Testis (tissue), 2 donors: ENCODE data around the gene TAAR8.
"Not testable (repeated sequence)": the region's sequence is repeated elsewhere in the genome, so short reads cannot be mapped to it uniquely, and the experiment has no call there.

Source experiments
- POLR2A ChIP-seq: fragments of 450-650 bp; IDR thresholded peaks from one replicate; pipeline ENCODE4 v1.6.1; 2017; ENCODE audit warnings: antibody characterized with exemption, mild to moderate bottlenecking, moderate library complexity
- TF ChIP-seq, protein P1 (sequence below), 3 experiments: fragments of 450-650 bp in 2 of 3; fragments of 200-600 bp in 1 of 3; sonication (generic) in 1 of 3; IDR thresholded peaks; one replicate each; pipeline ENCODE4 v1.5.1; 2016 to 2019; ENCODE audit warnings: antibody characterized with exemption in 3 of 3, mild to moderate bottlenecking in 2 of 3, moderate library complexity in 1 of 3

DNA sequence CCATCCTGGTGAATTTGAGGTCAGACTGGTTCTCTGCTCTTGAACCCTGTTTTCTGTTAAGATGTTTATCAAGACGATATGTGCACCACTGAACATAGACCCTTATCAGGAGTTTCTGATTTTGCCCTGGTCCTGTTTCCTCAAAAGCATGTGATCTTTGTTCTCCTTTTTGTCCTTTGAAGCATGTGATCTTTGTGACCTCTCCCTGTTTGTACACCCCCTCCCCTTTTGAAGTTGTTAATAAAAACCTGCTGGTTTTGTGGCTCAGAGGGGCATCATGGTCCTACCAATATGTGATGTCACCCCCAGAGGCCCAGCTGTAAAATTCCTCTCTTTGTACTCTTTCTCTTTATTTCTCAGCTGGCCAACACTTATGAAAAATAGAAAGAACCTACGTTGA lies 17.9 kb upstream of the TAAR8 start:
- TF ChIP-seq, protein P1, sequence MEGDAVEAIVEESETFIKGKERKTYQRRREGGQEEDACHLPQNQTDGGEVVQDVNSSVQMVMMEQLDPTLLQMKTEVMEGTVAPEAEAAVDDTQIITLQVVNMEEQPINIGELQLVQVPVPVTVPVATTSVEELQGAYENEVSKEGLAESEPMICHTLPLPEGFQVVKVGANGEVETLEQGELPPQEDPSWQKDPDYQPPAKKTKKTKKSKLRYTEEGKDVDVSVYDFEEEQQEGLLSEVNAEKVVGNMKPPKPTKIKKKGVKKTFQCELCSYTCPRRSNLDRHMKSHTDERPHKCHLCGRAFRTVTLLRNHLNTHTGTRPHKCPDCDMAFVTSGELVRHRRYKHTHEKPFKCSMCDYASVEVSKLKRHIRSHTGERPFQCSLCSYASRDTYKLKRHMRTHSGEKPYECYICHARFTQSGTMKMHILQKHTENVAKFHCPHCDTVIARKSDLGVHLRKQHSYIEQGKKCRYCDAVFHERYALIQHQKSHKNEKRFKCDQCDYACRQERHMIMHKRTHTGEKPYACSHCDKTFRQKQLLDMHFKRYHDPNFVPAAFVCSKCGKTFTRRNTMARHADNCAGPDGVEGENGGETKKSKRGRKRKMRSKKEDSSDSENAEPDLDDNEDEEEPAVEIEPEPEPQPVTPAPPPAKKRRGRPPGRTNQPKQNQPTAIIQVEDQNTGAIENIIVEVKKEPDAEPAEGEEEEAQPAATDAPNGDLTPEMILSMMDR (IDR thresholded peaks at IDR 0.05) = not testable (repeated sequence)
- not testable (repeated sequence) for TF ChIP-seq POLR2A
